Activated T-cell treated with anti-CD3 and anti-CD28 coated beads, Interleukin-2, amount 50 U/mL, for 24 hours (primary cell): ENCODE data around the gene AK5.

Source experiments
- DNase-seq: peaks from one replicate; pipeline ENCODE4 v3.0.0-alpha.2; 2020
- H3K27ac Mint-ChIP-seq: 2 replicates; pipeline ENCODE4 v1.8.0; 2020; ENCODE audit warnings: mild to moderate bottlenecking, mixed read lengths
- H3K27me3 Mint-ChIP-seq: 2 replicates; pipeline ENCODE4 v1.8.0; 2020; ENCODE audit warnings: mixed read lengths
- H3K36me3 Mint-ChIP-seq: 2 replicates; pipeline ENCODE4 v1.8.0; 2020; ENCODE audit warnings: low read depth, mixed read lengths
- H3K4me1 Mint-ChIP-seq: 2 replicates; pipeline ENCODE4 v1.8.0; 2020; ENCODE audit warnings: low read depth, mixed read lengths
- H3K4me3 Mint-ChIP-seq: 2 replicates; pipeline ENCODE4 v1.8.0; 2020; ENCODE audit warnings: mild to moderate bottlenecking, moderate library complexity, mixed read lengths
- H3K9me3 Mint-ChIP-seq: 2 replicates; pipeline ENCODE4 v1.8.0; 2020; ENCODE audit warnings: mixed read lengths

AK5 gene

GRCh38 chr1:77582905-77583304 lies 301.1 kb downstream of the AK5 start:
- no peaks in the 10 kb centered on the region for H3K9me3 Mint-ChIP-seq
- no peak for DNase-seq
- H3K4me3 Mint-ChIP-seq = no peak overlapping the region
- H3K36me3 Mint-ChIP-seq = peaks cover 83% of the 10 kb centered on the region
- H3K27ac Mint-ChIP-seq = no peak overlapping the region
- peaks cover 20% of the 10 kb centered on the region for H3K4me1 Mint-ChIP-seq
- H3K27me3 Mint-ChIP-seq = no peaks in the 10 kb centered on the region

GRCh38 chr1:77583483-77583882 lies 301.7 kb downstream of the AK5 start:
- DNase-seq = no peak
- Mint-ChIP-seq H3K4me3 (no peak overlapping the region), H3K4me1 (peaks cover 22% of the 10 kb centered on the region), H3K9me3 (no peaks in the 10 kb centered on the region), H3K36me3 (peaks cover 86% of the 10 kb centered on the region), H3K27ac (peak overlapping the region; percentile 50), H3K27me3 (no peaks in the 10 kb centered on the region)

- DNase-seq = no peak
Measured at GRCh38 chr1:77584884-77585283, 303.1 kb downstream of the AK5 start.

GRCh38 chr1:77585610-77586314 lies 303.9 kb downstream of the AK5 start:
- H3K9me3 Mint-ChIP-seq = no peaks in the 10 kb centered on the region

More at GRCh38 chr1:77584884-77585283, 303.1 kb downstream of the AK5 start:
- Mint-ChIP-seq H3K27me3 (no peaks in the 10 kb centered on the region), H3K4me3 (no peak overlapping the region), H3K27ac (peak overlapping the region; percentile 9), H3K4me1 (peaks cover 22% of the 10 kb centered on the region), H3K36me3 (peaks cover 82% of the 10 kb centered on the region), H3K9me3 (no peaks in the 10 kb centered on the region)

GRCh38 chr1:77589231-77589630 lies 307.4 kb downstream of the AK5 start:
- peaks cover 66% of the 10 kb centered on the region for H3K36me3 Mint-ChIP-seq
- peaks cover 24% of the 10 kb centered on the region for H3K4me1 Mint-ChIP-seq
- no peak overlapping the region for H3K4me3 Mint-ChIP-seq
- no peak for DNase-seq
- H3K9me3 Mint-ChIP-seq = no peaks in the 10 kb centered on the region
- H3K27ac Mint-ChIP-seq = no peak overlapping the region
- no peaks in the 10 kb centered on the region for H3K27me3 Mint-ChIP-seq

More at GRCh38 chr1:77585610-77586314, 303.9 kb downstream of the AK5 start:
- no peak for DNase-seq
- peaks cover 22% of the 10 kb centered on the region for H3K4me1 Mint-ChIP-seq
- no peak overlapping the region for H3K4me3 Mint-ChIP-seq
- peak overlapping the region; percentile 9 for H3K27ac Mint-ChIP-seq
- no peaks in the 10 kb centered on the region for H3K27me3 Mint-ChIP-seq
- peaks cover 77% of the 10 kb centered on the region for H3K36me3 Mint-ChIP-seq

- DNase-seq = no peak
- Mint-ChIP-seq H3K27ac (peak overlapping the region; percentile 41), H3K4me1 (peaks cover 33% of the 10 kb centered on the region), H3K27me3 (no peaks in the 10 kb centered on the region), H3K4me3 (no peak overlapping the region), H3K9me3 (no peaks in the 10 kb centered on the region), H3K36me3 (peaks cover 69% of the 10 kb centered on the region)
Measured at GRCh38 chr1:77590651-77591050, 308.8 kb downstream of the AK5 start.

- no peaks in the 10 kb centered on the region for H3K27me3 Mint-ChIP-seq
Measured at GRCh38 chr1:77592906-77593305, 311.1 kb downstream of the AK5 start.

GRCh38 chr1:77594366-77595112 lies 312.7 kb downstream of the AK5 start:
- H3K4me3 Mint-ChIP-seq = no peak overlapping the region
- no peaks in the 10 kb centered on the region for H3K9me3 Mint-ChIP-seq
- no peak overlapping the region for H3K27ac Mint-ChIP-seq
- H3K36me3 Mint-ChIP-seq = peaks cover 69% of the 10 kb centered on the region
- DNase-seq = no peak
- peaks cover 28% of the 10 kb centered on the region for H3K4me1 Mint-ChIP-seq
- H3K27me3 Mint-ChIP-seq = no peaks in the 10 kb centered on the region

More at GRCh38 chr1:77592906-77593305, 311.1 kb downstream of the AK5 start:
- peaks cover 68% of the 10 kb centered on the region for H3K36me3 Mint-ChIP-seq
- peak overlapping the region; percentile 12 for H3K27ac Mint-ChIP-seq
- H3K9me3 Mint-ChIP-seq = no peaks in the 10 kb centered on the region
- no peak overlapping the region for H3K4me3 Mint-ChIP-seq
- no peak for DNase-seq
- peaks cover 29% of the 10 kb centered on the region for H3K4me1 Mint-ChIP-seq

- Mint-ChIP-seq H3K27ac (no peak overlapping the region), H3K4me3 (no peak overlapping the region), H3K27me3 (no peaks in the 10 kb centered on the region)
Measured at GRCh38 chr1:77597310-77597709, 315.5 kb downstream of the AK5 start.

GRCh38 chr1:77605246-77606026 lies 323.6 kb downstream of the AK5 start:
- H3K36me3 Mint-ChIP-seq = peaks cover 81% of the 10 kb centered on the region
- no peak overlapping the region for H3K4me3 Mint-ChIP-seq
- H3K9me3 Mint-ChIP-seq = peaks cover 18% of the 10 kb centered on the region
- no peaks in the 10 kb centered on the region for H3K27me3 Mint-ChIP-seq
- peaks cover 18% of the 10 kb centered on the region for H3K4me1 Mint-ChIP-seq
- no peak overlapping the region for H3K27ac Mint-ChIP-seq
- DNase-seq = no peak

More at GRCh38 chr1:77597310-77597709, 315.5 kb downstream of the AK5 start:
- Mint-ChIP-seq H3K9me3 (no peaks in the 10 kb centered on the region), H3K4me1 (peaks cover 28% of the 10 kb centered on the region), H3K36me3 (peaks cover 71% of the 10 kb centered on the region)
- DNase-seq = no peak

GRCh38 chr1:77608893-77609292 lies 327.1 kb downstream of the AK5 start:
- Mint-ChIP-seq H3K4me1 (peaks cover 19% of the 10 kb centered on the region), H3K36me3 (peaks cover 82% of the 10 kb centered on the region), H3K27me3 (no peaks in the 10 kb centered on the region), H3K9me3 (peaks cover 22% of the 10 kb centered on the region), H3K27ac (no peak overlapping the region), H3K4me3 (no peak overlapping the region)
- no peak for DNase-seq
